ENCODE results near the gene HDDC2.

Gene HDDC2

DNA sequence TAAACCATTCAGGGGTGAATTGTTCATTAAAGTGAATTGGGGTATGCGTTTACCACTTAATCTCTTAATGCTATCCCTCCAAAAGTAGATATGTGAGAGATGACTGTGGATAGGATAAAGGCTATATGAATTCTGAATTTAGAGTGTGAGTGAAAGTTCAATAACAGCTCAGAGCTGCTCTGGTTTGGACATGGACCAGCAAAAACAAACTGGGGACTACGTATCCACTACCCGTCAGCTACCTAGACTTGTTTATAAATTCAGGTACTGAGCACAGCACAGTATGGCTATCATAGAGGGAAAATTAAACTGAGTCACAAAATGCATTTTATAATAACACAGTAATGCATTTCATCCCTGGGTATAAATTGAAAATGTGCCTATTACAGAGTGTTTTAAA, 44.4 kb downstream of the HDDC2 start:
- Histone ChIP-seq H3K27me3 (ENCODE audit: insufficient read depth, low read length, poor library complexity) (no peaks in the 10 kb centered on the region), H3K23ac (ENCODE audit: low read length) (no peak overlapping the region), H2BK5ac (ENCODE audit: low read length) (no peak overlapping the region), H3K56ac (ENCODE audit: low read length) (no peak overlapping the region), H3K9ac (ENCODE audit: low read length) (no peak overlapping the region), H2BK15ac (replicated peaks; ENCODE audit: low read depth) (no peak overlapping the region), H3K4me1 (ENCODE audit: control insufficient read depth, low read depth, low read length) (no peaks in the 10 kb centered on the region), H3K36me3 (ENCODE audit: control insufficient read depth, insufficient read depth, low read length) (no peaks in the 10 kb centered on the region), H3K79me1 (ENCODE audit: low read length) (no peaks in the 10 kb centered on the region), H2AK5ac (ENCODE audit: low read length) (no peak overlapping the region), H4K5ac (ENCODE audit: low read length) (no peak overlapping the region), H3K4me2 (ENCODE audit: low read length) (no peak overlapping the region), H3K18ac (ENCODE audit: low read length) (no peak overlapping the region), H3K4me3 (ENCODE audit: low read length) (no peak overlapping the region), H3K79me2 (ENCODE audit: control insufficient read depth, insufficient read depth, low read length) (no peaks in the 10 kb centered on the region), H2BK120ac (ENCODE audit: low read depth, low read length) (no peak overlapping the region), H4K8ac (ENCODE audit: low read depth, low read length) (no peak overlapping the region), H3K4ac (ENCODE audit: low read depth, low read length) (no peak overlapping the region), H3K27ac (ENCODE audit: low read depth, low read length) (no peak overlapping the region)
- DNase-seq: no peak
- no CpG with 5 or more reads among the region's 3 CpGs for WGBS (ENCODE audit: extremely low coverage, insufficient coverage, low lambda C conversion rate)

DNA sequence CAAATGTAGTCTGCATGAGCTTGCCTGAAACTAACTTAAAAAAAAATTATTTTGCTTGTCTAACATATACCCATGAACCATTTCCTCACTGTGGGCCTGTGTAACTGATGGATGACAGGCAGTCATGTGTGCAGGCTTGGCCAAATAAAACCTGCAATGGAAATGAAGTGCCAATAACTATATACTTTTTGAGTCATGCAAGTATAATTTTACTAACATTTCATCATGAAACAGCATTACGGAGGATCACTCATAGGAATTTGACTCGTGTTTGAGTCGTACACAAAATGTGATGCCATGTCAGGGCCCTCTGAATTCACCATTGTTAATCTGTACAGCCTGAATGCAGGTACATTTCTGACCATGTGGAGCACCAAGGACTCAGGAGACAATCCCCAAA, 46.6 kb downstream of the HDDC2 start:
- Histone ChIP-seq H4K8ac (ENCODE audit: low read depth, low read length) (no peak overlapping the region), H4K5ac (ENCODE audit: low read length) (no peak overlapping the region), H3K79me1 (ENCODE audit: low read length) (no peaks in the 10 kb centered on the region), H3K18ac (ENCODE audit: low read length) (no peak overlapping the region), H3K27me3 (ENCODE audit: insufficient read depth, low read length, poor library complexity) (no peaks in the 10 kb centered on the region), H3K79me2 (ENCODE audit: control insufficient read depth, insufficient read depth, low read length) (no peaks in the 10 kb centered on the region), H3K56ac (ENCODE audit: low read length) (no peak overlapping the region), H2BK5ac (ENCODE audit: low read length) (no peak overlapping the region), H2BK15ac (replicated peaks; ENCODE audit: low read depth) (no peak overlapping the region), H3K23ac (ENCODE audit: low read length) (no peak overlapping the region), H3K36me3 (ENCODE audit: control insufficient read depth, insufficient read depth, low read length) (no peaks in the 10 kb centered on the region), H3K4ac (ENCODE audit: low read depth, low read length) (no peak overlapping the region), H3K4me2 (ENCODE audit: low read length) (no peak overlapping the region), H3K4me1 (ENCODE audit: control insufficient read depth, low read depth, low read length) (no peaks in the 10 kb centered on the region), H2BK120ac (ENCODE audit: low read depth, low read length) (no peak overlapping the region), H3K4me3 (ENCODE audit: low read length) (no peak overlapping the region), H2AK5ac (ENCODE audit: low read length) (no peak overlapping the region), H3K27ac (ENCODE audit: low read depth, low read length) (no peak overlapping the region), H3K9ac (ENCODE audit: low read length) (no peak overlapping the region)
- no CpG with 5 or more reads among the region's 3 CpGs for WGBS (ENCODE audit: extremely low coverage, insufficient coverage, low lambda C conversion rate)
- no peak for DNase-seq

DNA sequence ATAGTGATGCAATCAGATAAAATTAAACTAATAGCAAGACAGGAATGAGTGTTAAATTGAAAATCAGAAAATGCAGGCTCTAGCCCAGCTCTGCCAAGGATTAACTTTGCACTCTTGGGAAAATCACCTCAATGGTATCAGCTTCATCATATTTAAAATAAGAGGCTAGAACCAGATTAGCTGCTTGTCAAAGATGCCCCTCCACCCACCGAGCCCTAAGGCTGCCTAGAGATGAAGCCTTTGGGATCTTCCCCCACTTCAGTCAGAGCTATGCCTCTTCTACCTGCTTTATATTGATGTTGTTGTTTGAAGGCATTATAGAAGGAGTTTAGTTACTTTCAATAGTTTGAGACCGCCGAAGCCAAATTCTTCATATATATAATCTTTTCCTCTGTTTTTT, 47.4 kb downstream of the HDDC2 start:
- no peaks in the 10 kb centered on the region for H3K36me3 ChIP-seq (ENCODE audit: control insufficient read depth, insufficient read depth, low read length)
- H4K8ac ChIP-seq (ENCODE audit: low read depth, low read length): no peak overlapping the region
- H3K18ac ChIP-seq (ENCODE audit: low read length): no peak overlapping the region
- H3K79me2 ChIP-seq (ENCODE audit: control insufficient read depth, insufficient read depth, low read length): no peaks in the 10 kb centered on the region
- H3K4me3 ChIP-seq (ENCODE audit: low read length): no peak overlapping the region
- H3K23ac ChIP-seq (ENCODE audit: low read length): no peak overlapping the region
- no peak overlapping the region for H3K4me2 ChIP-seq (ENCODE audit: low read length)
- H3K27me3 ChIP-seq (ENCODE audit: insufficient read depth, low read length, poor library complexity): no peaks in the 10 kb centered on the region
- no peak for DNase-seq
- no peaks in the 10 kb centered on the region for H3K4me1 ChIP-seq (ENCODE audit: control insufficient read depth, low read depth, low read length)
- WGBS (ENCODE audit: extremely low coverage, insufficient coverage, low lambda C conversion rate): no CpG with 5 or more reads among the region's 3 CpGs
- H3K79me1 ChIP-seq (ENCODE audit: low read length): no peaks in the 10 kb centered on the region
- H2AK5ac ChIP-seq (ENCODE audit: low read length): no peak overlapping the region
- H3K56ac ChIP-seq (ENCODE audit: low read length): no peak overlapping the region
- no peak overlapping the region for H3K4ac ChIP-seq (ENCODE audit: low read depth, low read length)
- H3K27ac ChIP-seq (ENCODE audit: low read depth, low read length): no peak overlapping the region
- H2BK15ac ChIP-seq (replicated peaks; ENCODE audit: low read depth): no peak overlapping the region
- H2BK120ac ChIP-seq (ENCODE audit: low read depth, low read length): no peak overlapping the region
- no peak overlapping the region for H4K5ac ChIP-seq (ENCODE audit: low read length)
- no peak overlapping the region for H2BK5ac ChIP-seq (ENCODE audit: low read length)
- no peak overlapping the region for H3K9ac ChIP-seq (ENCODE audit: low read length)

DNA sequence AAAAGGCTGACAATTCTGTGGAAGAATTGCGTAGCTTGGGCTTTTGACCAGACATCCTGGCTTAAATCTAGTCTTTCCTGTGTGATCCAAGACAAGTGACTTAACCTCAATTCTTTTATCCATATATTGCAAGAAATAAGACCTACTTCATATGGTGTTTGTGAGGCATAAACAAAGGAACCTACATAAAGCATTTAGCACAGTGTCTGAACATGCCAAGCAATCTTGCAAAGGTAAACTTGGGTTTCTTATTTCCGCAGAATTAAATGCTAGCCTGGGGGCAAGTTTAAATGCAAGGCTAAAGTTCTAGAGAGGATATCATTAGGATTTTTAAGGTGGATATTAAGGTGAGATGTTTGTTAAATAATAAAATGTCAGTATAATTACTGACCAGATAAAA, 47.9 kb downstream of the HDDC2 start:
- Histone ChIP-seq H2AK5ac (ENCODE audit: low read length) (no peak overlapping the region), H3K36me3 (ENCODE audit: control insufficient read depth, insufficient read depth, low read length) (no peaks in the 10 kb centered on the region), H3K79me2 (ENCODE audit: control insufficient read depth, insufficient read depth, low read length) (no peaks in the 10 kb centered on the region), H2BK5ac (ENCODE audit: low read length) (no peak overlapping the region), H3K23ac (ENCODE audit: low read length) (no peak overlapping the region), H2BK120ac (ENCODE audit: low read depth, low read length) (no peak overlapping the region), H3K27ac (ENCODE audit: low read depth, low read length) (no peak overlapping the region), H3K18ac (ENCODE audit: low read length) (no peak overlapping the region), H4K8ac (ENCODE audit: low read depth, low read length) (no peak overlapping the region), H4K5ac (ENCODE audit: low read length) (no peak overlapping the region), H3K4ac (ENCODE audit: low read depth, low read length) (no peak overlapping the region), H2BK15ac (replicated peaks; ENCODE audit: low read depth) (no peak overlapping the region), H3K4me3 (ENCODE audit: low read length) (no peak overlapping the region), H3K27me3 (ENCODE audit: insufficient read depth, low read length, poor library complexity) (no peaks in the 10 kb centered on the region), H3K4me2 (ENCODE audit: low read length) (no peak overlapping the region), H3K4me1 (ENCODE audit: control insufficient read depth, low read depth, low read length) (no peaks in the 10 kb centered on the region), H3K9ac (ENCODE audit: low read length) (no peak overlapping the region), H3K56ac (ENCODE audit: low read length) (no peak overlapping the region), H3K79me1 (ENCODE audit: low read length) (no peaks in the 10 kb centered on the region)
- DNase-seq: no peak
- no CpG with 5 or more reads among the region's 2 CpGs for WGBS (ENCODE audit: extremely low coverage, insufficient coverage, low lambda C conversion rate)

DNA sequence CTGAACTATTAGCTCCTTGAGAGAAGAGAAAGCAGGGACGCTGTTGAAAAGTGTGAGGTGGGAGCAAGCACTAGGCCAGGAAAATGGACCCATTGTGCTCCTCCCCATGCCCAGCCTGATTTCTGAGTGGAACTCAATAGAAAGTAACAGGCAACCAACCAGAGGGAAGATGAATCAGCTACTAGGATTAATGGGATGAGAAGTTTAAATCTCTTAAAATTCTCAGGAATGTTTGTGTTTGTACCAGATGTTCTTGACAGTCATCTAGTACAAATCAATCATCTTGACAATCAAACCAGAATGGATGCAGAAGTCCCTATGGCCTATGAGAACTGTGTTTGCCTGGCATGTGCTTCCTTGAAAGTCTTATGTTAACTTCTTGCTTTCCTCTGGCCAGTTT, 48.9 kb downstream of the HDDC2 start:
- H2AK5ac ChIP-seq (ENCODE audit: low read length): no peak overlapping the region
- H2BK15ac ChIP-seq (replicated peaks; ENCODE audit: low read depth): no peak overlapping the region
- H3K27me3 ChIP-seq (ENCODE audit: insufficient read depth, low read length, poor library complexity): no peaks in the 10 kb centered on the region
- H3K56ac ChIP-seq (ENCODE audit: low read length): no peak overlapping the region
- H3K4me1 ChIP-seq (ENCODE audit: control insufficient read depth, low read depth, low read length): no peaks in the 10 kb centered on the region
- no peaks in the 10 kb centered on the region for H3K79me1 ChIP-seq (ENCODE audit: low read length)
- H3K36me3 ChIP-seq (ENCODE audit: control insufficient read depth, insufficient read depth, low read length): no peaks in the 10 kb centered on the region
- no peak overlapping the region for H3K23ac ChIP-seq (ENCODE audit: low read length)
- no peak overlapping the region for H3K9ac ChIP-seq (ENCODE audit: low read length)
- no peaks in the 10 kb centered on the region for H3K79me2 ChIP-seq (ENCODE audit: control insufficient read depth, insufficient read depth, low read length)
- H3K4me2 ChIP-seq (ENCODE audit: low read length): no peak overlapping the region
- no peak overlapping the region for H3K27ac ChIP-seq (ENCODE audit: low read depth, low read length)
- no peak overlapping the region for H4K8ac ChIP-seq (ENCODE audit: low read depth, low read length)
- H3K4me3 ChIP-seq (ENCODE audit: low read length): no peak overlapping the region
- H2BK120ac ChIP-seq (ENCODE audit: low read depth, low read length): no peak overlapping the region
- DNase-seq: no peak
- no peak overlapping the region for H2BK5ac ChIP-seq (ENCODE audit: low read length)
- no peak overlapping the region for H3K18ac ChIP-seq (ENCODE audit: low read length)
- H3K4ac ChIP-seq (ENCODE audit: low read depth, low read length): no peak overlapping the region
- WGBS (ENCODE audit: extremely low coverage, insufficient coverage, low lambda C conversion rate): no CpG with 5 or more reads among the region's 1 CpG
- H4K5ac ChIP-seq (ENCODE audit: low read length): no peak overlapping the region

DNA sequence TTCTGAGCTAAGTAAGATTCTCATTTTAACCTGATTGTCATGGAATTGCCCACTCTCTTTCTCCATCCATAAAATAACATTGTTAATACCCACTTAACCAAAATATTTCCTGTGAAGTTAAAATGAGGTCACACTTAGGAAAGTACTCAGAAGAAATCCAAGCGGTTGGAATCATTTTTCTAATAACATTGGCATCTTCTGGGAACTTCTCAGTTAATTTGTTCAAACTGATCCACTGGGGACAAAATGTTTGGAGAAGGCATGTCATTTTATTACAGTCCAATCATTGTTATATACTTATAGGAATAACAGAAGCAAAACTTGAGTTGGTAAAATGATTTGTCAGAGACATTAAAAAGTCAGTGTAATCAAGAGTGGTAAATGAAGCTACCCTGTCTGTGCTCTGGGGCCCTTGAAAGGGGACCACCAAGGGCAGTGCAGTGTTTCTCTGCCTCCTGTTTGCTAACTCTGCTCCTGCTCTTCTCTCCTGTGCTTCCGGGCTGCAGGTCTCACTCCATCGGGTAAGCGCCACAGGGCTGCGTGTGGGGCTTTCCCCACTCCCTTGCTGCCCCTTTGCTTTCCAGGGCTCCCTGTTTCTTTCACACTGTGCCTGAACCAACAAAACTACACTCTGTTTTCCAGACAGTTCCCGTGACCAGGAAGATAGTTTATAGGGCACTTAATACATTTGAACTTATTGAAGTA, 50.1 kb downstream of the HDDC2 start:
- Histone ChIP-seq H2BK5ac (ENCODE audit: low read length) (no peak overlapping the region), H2AK5ac (ENCODE audit: low read length) (no peak overlapping the region), H3K79me1 (ENCODE audit: low read length) (no peaks in the 10 kb centered on the region), H3K79me2 (ENCODE audit: control insufficient read depth, insufficient read depth, low read length) (no peaks in the 10 kb centered on the region), H3K4ac (ENCODE audit: low read depth, low read length) (no peak overlapping the region), H3K9ac (ENCODE audit: low read length) (no peak overlapping the region), H3K56ac (ENCODE audit: low read length) (no peak overlapping the region), H3K18ac (ENCODE audit: low read length) (no peak overlapping the region), H4K8ac (ENCODE audit: low read depth, low read length) (no peak overlapping the region), H2BK120ac (ENCODE audit: low read depth, low read length) (no peak overlapping the region), H2BK15ac (replicated peaks; ENCODE audit: low read depth) (no peak overlapping the region), H3K23ac (ENCODE audit: low read length) (no peak overlapping the region), H4K5ac (ENCODE audit: low read length) (no peak overlapping the region), H3K4me2 (ENCODE audit: low read length) (no peak overlapping the region), H3K4me3 (ENCODE audit: low read length) (no peak overlapping the region), H3K4me1 (ENCODE audit: control insufficient read depth, low read depth, low read length) (no peaks in the 10 kb centered on the region), H3K27ac (ENCODE audit: low read depth, low read length) (no peak overlapping the region), H3K36me3 (ENCODE audit: control insufficient read depth, insufficient read depth, low read length) (no peaks in the 10 kb centered on the region), H3K27me3 (ENCODE audit: insufficient read depth, low read length, poor library complexity) (no peaks in the 10 kb centered on the region)
- WGBS (ENCODE audit: extremely low coverage, insufficient coverage, low lambda C conversion rate): no CpG with 5 or more reads among the region's 6 CpGs
- DNase-seq: peak; percentile 9
